Endothelial cell of umbilical vein (primary cell): ENCODE data around the gene ENPEP. TPM values are rescaled to one million over a fixed set of nuclear protein-coding genes. Genes with fewer than 3 reads are reported as not detected.

Experiments
- BruUV-seq: library from RNA; stranded (reverse); fragments of 400-500 nt; replicated peaks from 2 replicates; lab custom pipeline; 2021; lab: Mats Ljungman, UMichigan
- CTCF ChIA-PET: fragments of 300-600, 350-600 bp; sonication (Branson Sonifier 250); formaldehyde crosslinking; loops from one replicate; lab custom pipeline; 2021; ENCODE audit warnings: antibody characterized with exemption, inconsistent platforms; lab: Charles Lee
- POLR2A ChIA-PET: fragments of 300-600, 350-600 bp; sonication (Branson Sonifier 250); formaldehyde crosslinking; loops from one replicate; lab custom pipeline; 2021; ENCODE audit warnings: antibody characterized with exemption, inconsistent platforms; lab: Charles Lee
- DNase-seq: peaks from one replicate; pipeline ENCODE4 v3.0.0-alpha.2; 2011; ENCODE audit warnings: low read depth, low spot score
- FAIRE-seq: peaks from 2 replicates; lab custom pipeline; 2011; peaks lifted over from hg19 to GRCh38; lab: Jason Lieb, UNC
- H2AFZ ChIP-seq: 2 replicates; pipeline ENCODE4 v1.6.0; 2012; ENCODE audit warnings: low read depth, low read length, control low read depth, inconsistent platforms
- H3K27ac ChIP-seq: 2 replicates; pipeline ENCODE4 v1.5.1; 2011; ENCODE audit warnings: low read depth, mild to moderate bottlenecking, control low read depth, low read length, moderate library complexity; ENCODE audit not compliant: insufficient read depth
- H3K27me3 ChIP-seq, 2 experiments: 2 replicates each; pipeline versions ENCODE4 v1.6.0 to v1.6.1; 2011; ENCODE audit warnings: low read length in 2 of 2, mixed read lengths in 1 of 2; ENCODE audit not compliant: control insufficient read depth in 2 of 2, insufficient read depth in 2 of 2
- H3K36me3 ChIP-seq, 2 experiments: 2 replicates in 1 of 2; 3 replicates in 1 of 2; pipeline ENCODE4 v1.5.1; 2011; ENCODE audit warnings: low read length in 2 of 2, mild to moderate bottlenecking in 1 of 2, moderate library complexity in 1 of 2; ENCODE audit not compliant: control insufficient read depth in 2 of 2, insufficient read depth in 2 of 2; ENCODE audit errors: extremely low read depth in 1 of 2
- H3K4me1 ChIP-seq: 3 replicates; pipeline ENCODE4 v1.5.1; 2011; ENCODE audit warnings: mild to moderate bottlenecking, low read length; ENCODE audit not compliant: control insufficient read depth, insufficient read depth; ENCODE audit errors: extremely low read depth
- H3K4me2 ChIP-seq: 2 replicates; pipeline ENCODE4 v1.6.1; 2011; ENCODE audit warnings: low read length, control low read depth, mixed read lengths; ENCODE audit not compliant: insufficient read depth
- H3K4me3 ChIP-seq, 3 experiments: fragments of 200-600 bp in 1 of 3; sonication (generic), shearing (Covaris generic) in 1 of 3; replicated peaks in 1 of 3; 2 replicates each; pipeline ENCODE4 v1.5.1; 2011 to 2016; ENCODE audit warnings: control low read depth in 3 of 3, low read length in 3 of 3, mild to moderate bottlenecking in 2 of 3, inconsistent platforms in 1 of 3, low read depth in 1 of 3, moderate library complexity in 1 of 3; ENCODE audit not compliant: insufficient read depth in 1 of 3
- H3K79me2 ChIP-seq: 2 replicates; pipeline ENCODE4 v1.6.0; 2012; ENCODE audit warnings: low read length, inconsistent platforms; ENCODE audit not compliant: control insufficient read depth, insufficient read depth
- H3K9ac ChIP-seq: replicated peaks from 2 replicates; pipeline ENCODE3; 2011; ENCODE audit warnings: low read length, control low read depth; ENCODE audit not compliant: insufficient read depth; ENCODE audit errors: extremely low read depth
- H3K9me1 ChIP-seq: replicated peaks from 3 replicates; pipeline ENCODE4 v1.6.0; 2011; ENCODE audit warnings: mild to moderate bottlenecking, low read length; ENCODE audit not compliant: control insufficient read depth, insufficient read depth; ENCODE audit errors: extremely low read depth
- H3K9me3 ChIP-seq: replicated peaks from 2 replicates; pipeline ENCODE4 v1.5.1; 2012; ENCODE audit warnings: low read length, inconsistent platforms; ENCODE audit not compliant: control insufficient read depth, insufficient read depth
- H4K20me1 ChIP-seq: replicated peaks from 2 replicates; pipeline ENCODE3; 2011; ENCODE audit warnings: mild to moderate bottlenecking, low read length; ENCODE audit not compliant: control insufficient read depth, insufficient read depth; ENCODE audit errors: extremely low read depth
- CTCF ChIP-seq, 2 donors: IDR thresholded peaks; 1 replicate in 1 of 2; 2 replicates in 1 of 2; pipeline ENCODE4 v1.5.1; 2011; ENCODE audit warnings: low read length in 2 of 2, mild to moderate bottlenecking in 2 of 2, moderate library complexity in 2 of 2, control low read depth in 1 of 2, inconsistent platforms in 1 of 2, low read depth in 1 of 2; ENCODE audit not compliant: insufficient read depth in 1 of 2; ENCODE audit errors: extremely low read depth in 1 of 2
- EZH2 ChIP-seq: IDR thresholded peaks from 2 replicates; pipeline ENCODE4 v1.6.1; 2012; ENCODE audit warnings: borderline replicate concordance, low read depth, mild to moderate bottlenecking, moderate library complexity, low read length, inconsistent platforms; ENCODE audit not compliant: severe bottlenecking
- FOS ChIP-seq: IDR thresholded peaks from 2 replicates; pipeline ENCODE4 v1.6.1; 2011; ENCODE audit warnings: mild to moderate bottlenecking, low read length, moderate library complexity, borderline replicate concordance; ENCODE audit not compliant: insufficient read depth
- GATA2 ChIP-seq: IDR thresholded peaks from 2 replicates; pipeline ENCODE4 v1.7.0; 2011; ENCODE audit warnings: low read depth, mild to moderate bottlenecking, moderate library complexity, mixed read lengths, low read length; ENCODE audit not compliant: insufficient read length, insufficient read depth
- JUN ChIP-seq: IDR thresholded peaks from 2 replicates; pipeline ENCODE4 v1.6.1; 2011; ENCODE audit warnings: borderline replicate concordance, low read depth; ENCODE audit not compliant: insufficient read length, insufficient read depth
- MAX ChIP-seq: IDR thresholded peaks from 2 replicates; pipeline ENCODE4 v1.6.1; 2011; ENCODE audit not compliant: insufficient read depth, insufficient read length
- MYC ChIP-seq: IDR thresholded peaks from one replicate; pipeline ENCODE4 v1.6.1; 2011; ENCODE audit warnings: mild to moderate bottlenecking, low read depth, low read length
- POLR2A ChIP-seq: IDR thresholded peaks from 2 replicates; pipeline ENCODE4 v1.6.1; 2012; ENCODE audit warnings: low read depth, mild to moderate bottlenecking, control low read depth, low read length
- POLR2AphosphoS5 ChIP-seq: IDR thresholded peaks from 2 replicates; pipeline ENCODE4 v1.6.1; 2012; ENCODE audit warnings: low read depth, mild to moderate bottlenecking, control low read depth, low read length, moderate library complexity; ENCODE audit not compliant: insufficient read depth
- dilution Hi-C: fragments of 300-500 bp; cut with MboI; formaldehyde crosslinking; loops from one replicate; pipeline ENCODE4 v1.15.0; 2019; ENCODE audit warnings: low sequenced_read_pairs; ENCODE audit not compliant: extremely low pct_ligation_motif_present
- intact Hi-C: fragments of 100-400 bp; cut with micrococcal nuclease; formaldehyde crosslinking; loops from one replicate; pipeline ENCODE4 v1.10.0; 2022
- polyA plus RNA-seq, 4 experiments: library from polyadenylated mRNA; depleted of rRNA in 3 of 4; stranded (reverse) in 3 of 4; unstranded in 1 of 4; fragments of >200 nt; gene quantifications; 2 replicates each; pipeline versions ENCODE4 v1.2.1 to v1.2.3, GENCODE V29; 2011 to 2012; ENCODE audit warnings: missing spikeins in 1 of 4
- total RNA-seq: library from RNA; stranded (reverse); gene quantifications from 2 replicates; pipeline ENCODE4 v1.2.3, GENCODE V29; 2021

ENPEP gene
- total and polyA plus RNA-seq, 2 donors (not counting 3 experiments of a cell fraction or from before 2014, with no cell fraction given): not detected

DNA sequence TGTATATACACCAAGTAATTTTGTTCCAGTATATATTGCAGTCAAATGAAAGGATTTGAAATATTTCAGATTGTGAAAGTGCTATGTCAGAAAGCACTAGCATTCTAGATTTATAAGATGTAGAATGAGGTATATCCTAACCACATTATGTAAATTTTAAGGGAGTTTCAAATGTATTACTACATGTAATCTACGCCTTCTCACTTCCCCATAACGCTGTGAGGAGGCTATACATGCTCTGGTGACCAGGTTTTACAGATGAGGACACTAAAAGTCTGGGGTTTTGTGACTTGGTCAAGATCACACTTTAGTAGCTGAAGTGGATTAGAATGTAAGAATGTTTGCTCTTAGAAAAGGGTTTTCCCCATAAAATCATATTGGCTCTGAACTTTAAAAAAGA lies 8.1 kb downstream of the ENPEP start:
- CTCF ChIA-PET: interaction anchor here (0.9 kb wide), 1 partner anchor 478 kb away, joined by 3 read pairs; no protein-coding TSS in a partner anchor
- BruUV-seq: no TSS peak
- dilution Hi-C loops: no loop called here

More for the DNA sequence above, 8.1 kb downstream of the ENPEP start:
- Histone ChIP-seq H3K9me1 (no peaks in the 10 kb centered on the region), H3K36me3 (no peaks in the 10 kb centered on the region), H3K27ac (no peak overlapping the region), H3K4me2 (no peak overlapping the region), H3K9me3 (no peaks in the 10 kb centered on the region), H3K9ac (no peak overlapping the region), H2AFZ (no peak overlapping the region), H3K79me2 (no peaks in the 10 kb centered on the region), H4K20me1 (no peaks in the 10 kb centered on the region), H3K4me1 (no peaks in the 10 kb centered on the region), H3K27me3 (peaks cover 0 to 4% of the 10 kb centered on the region in 2 experiments), H3K4me3 (no peak overlapping the region)
- TF ChIP-seq FOS (no peak), POLR2AphosphoS5 (no peak), CTCF (IDR thresholded peaks at IDR 0.05; ENCODE audit: extremely low read depth in 1 of 2, insufficient read depth in 1 of 2, low read depth in 1 of 2, low read length in 2 of 2) (no peak), MYC (no peak), POLR2A (no peak), JUN (no peak), EZH2 (no peak), GATA2 (no peak), MAX (no peak)
- DNase-seq: no peak
- POLR2A ChIA-PET: no interaction called here
- no peak for FAIRE-seq
- intact Hi-C loops: no loop called here
